Uterus (tissue), 2 donors: ENCODE measurements around the gene BCO1.

ENCODE experiments used
- CTCF ChIP-seq, 4 experiments: fragments of 200-600 bp in 2 of 4; fragments of 450-650 bp in 2 of 4; sonication (generic) in 2 of 4; IDR thresholded peaks; one replicate each; pipeline ENCODE4 v1.5.1; 2016 to 2019; ENCODE audit warnings: antibody characterized with exemption in 4 of 4, mild to moderate bottlenecking in 2 of 4, moderate library complexity in 1 of 4
- POLR2A ChIP-seq, 2 donors: fragments of 450-650 bp; IDR thresholded peaks; one replicate each; pipeline ENCODE4 v1.6.1; 2016; ENCODE audit warnings: antibody characterized with exemption in 2 of 2, mild to moderate bottlenecking in 1 of 2, moderate library complexity in 1 of 2

- TF ChIP-seq POLR2A (IDR thresholded peaks at IDR 0.05) (no peak), CTCF (IDR thresholded peaks at IDR 0.05) (no peak)
Measured at GRCh38 chr16:81232740-81233367, 5.6 kb upstream of the BCO1 start.
